K562 (cell line): ENCODE measurements around the gene KCNT1.

Source experiments
- BHLHE40 ChIP-seq: IDR thresholded peaks from 2 replicates; pipeline ENCODE4 v1.6.1; 2011; ENCODE audit warnings: low read length, improper control_type of control experiment
- CTCF ChIP-seq, 3 experiments: IDR thresholded peaks in 2 of 3; conservative IDR thresholded peaks in 1 of 3; 2 replicates each; pipeline ENCODE4 v1.5.1; 2011 to 2012; ENCODE audit warnings: low read length in 3 of 3, mild to moderate bottlenecking in 3 of 3, control low read depth in 2 of 3, improper control_type of control experiment in 1 of 3, inconsistent platforms in 1 of 3, low read depth in 1 of 3, mixed read lengths in 1 of 3, moderate library complexity in 1 of 3; ENCODE audit not compliant: insufficient read depth in 2 of 3
- GABPA ChIP-seq: fragments of 200-800 bp; sonication (Bioruptor generic); conservative IDR thresholded peaks from 2 replicates; pipeline ENCODE4 v1.6.1; 2016; ENCODE audit warnings: low read depth, missing genetic modification characterization, missing compliant biosample characterization
- LARP7 ChIP-seq: fragments of 450-650 bp; IDR thresholded peaks from 2 replicates; pipeline ENCODE4 v1.6.1; 2016
- PURB ChIP-seq: sonication (generic); formaldehyde crosslinking; IDR thresholded peaks from 2 replicates; pipeline ENCODE4 v1.9.0; 2021; ENCODE audit warnings: low read depth, mild to moderate bottlenecking, missing genetic modification reagents
- RAD21 ChIP-seq, 2 experiments: fragments of 250-450 bp in 1 of 2; fragments of 450-650 bp in 1 of 2; sonication (Bioruptor Pico) in 1 of 2; formaldehyde crosslinking in 1 of 2; IDR thresholded peaks in 1 of 2; conservative IDR thresholded peaks in 1 of 2; 2 replicates each; pipeline versions ENCODE4 v1.4.0 to v1.8.0; 2020 to 2022; ENCODE audit warnings: mild to moderate bottlenecking in 2 of 2, moderate library complexity in 1 of 2
- REST ChIP-seq, 2 experiments: fragments of 450-650 bp; formaldehyde crosslinking in 1 of 2; IDR thresholded peaks; 2 replicates each; pipeline versions ENCODE4 v1.4.0 to v1.6.1; 2014 to 2020; ENCODE audit warnings: mild to moderate bottlenecking in 2 of 2, borderline replicate concordance in 1 of 2, low read depth in 1 of 2
- RFX5 ChIP-seq: IDR thresholded peaks from 2 replicates; pipeline ENCODE4 v1.6.1; 2011; ENCODE audit warnings: low read depth, mild to moderate bottlenecking, improper control_type of control experiment, low read length
- SMAD4 ChIP-seq: fragments of 250-450 bp; sonication (Bioruptor Pico); conservative IDR thresholded peaks from 2 replicates; pipeline ENCODE4 v1.8.0; 2021; ENCODE audit warnings: inconsistent platforms, mild to moderate bottlenecking, moderate library complexity
- ZNF165 ChIP-seq: fragments of 250-450 bp; sonication (Bioruptor Pico); IDR thresholded peaks from 2 replicates; pipeline ENCODE4 v1.4.0; 2020; ENCODE audit warnings: borderline replicate concordance
- ZNF41 ChIP-seq: fragments of 250-450 bp; sonication (Bioruptor Pico); conservative IDR thresholded peaks from 2 replicates; pipeline ENCODE4 v1.4.0; 2020; ENCODE audit warnings: mild to moderate bottlenecking

- peak; percentile 83 to 91 (median 84) for TF ChIP-seq CTCF (IDR thresholded peaks at IDR 0.05 in 2 of 3, conservative IDR thresholded peaks at IDR 0.05 in 1 of 3; ENCODE audit: insufficient read depth in 2 of 3, low read depth in 1 of 3, low read length in 3 of 3)
- TF ChIP-seq LARP7, result no peak
- peak; percentile 46 to 76 for TF ChIP-seq RAD21 (CRISPR knock-in tag; conservative IDR thresholded peaks at IDR 0.05 in 1 of 2, IDR thresholded peaks at IDR 0.05 in 1 of 2)
- no peak for TF ChIP-seq ZNF41 (CRISPR knock-in tag)
- TF ChIP-seq RFX5, result no peak
- no peak for TF ChIP-seq GABPA
- TF ChIP-seq REST (IDR thresholded peaks at IDR 0.05; ENCODE audit: borderline replicate concordance), result peak; percentile 51; the same call in 1 of the 2 replicates
- TF ChIP-seq REST (CRISPR knock-in tag; IDR thresholded peaks at IDR 0.05; ENCODE audit: low read depth), result no peak
- TF ChIP-seq BHLHE40, result no peak
- 0 out of 2 replicates have a peak, but pooled peaks have one; percentile 31 for TF ChIP-seq SMAD4 (CRISPR knock-in tag)
- no peak for TF ChIP-seq ZNF165 (CRISPR knock-in tag)
- TF ChIP-seq PURB, result no peak
Measured at GRCh38 chr9:135701959-135702721, at the start of gene KCNT1.
